ENCODE measurements around the gene HOXB9. TPM values are rescaled to one million over a fixed set of nuclear protein-coding genes. Genes with fewer than 3 reads are reported as not detected.

HOXB9 gene
- total RNA-seq, 1 donor from 2014 or later = not detected

DNA sequence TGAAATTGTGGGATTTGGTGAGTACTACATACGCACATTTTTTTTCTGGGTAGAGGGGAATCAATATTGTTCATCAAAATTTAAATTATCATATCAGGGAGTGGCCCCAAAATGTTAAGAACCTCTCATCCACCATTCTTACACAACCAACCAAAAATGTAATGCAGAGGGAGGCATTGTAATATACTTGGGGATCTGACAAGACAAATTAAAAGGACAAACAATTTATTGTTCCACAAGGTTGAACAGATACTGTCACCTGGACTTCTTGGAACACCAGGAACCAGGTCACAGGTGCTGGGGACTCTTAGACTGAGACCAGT is 14.7 kb upstream of the HOXB9 start:
- intact Hi-C loops (cut with DNase I) = no loop called here
- no peak for ATAC-seq (ENCODE audit: poor library complexity)

DNA sequence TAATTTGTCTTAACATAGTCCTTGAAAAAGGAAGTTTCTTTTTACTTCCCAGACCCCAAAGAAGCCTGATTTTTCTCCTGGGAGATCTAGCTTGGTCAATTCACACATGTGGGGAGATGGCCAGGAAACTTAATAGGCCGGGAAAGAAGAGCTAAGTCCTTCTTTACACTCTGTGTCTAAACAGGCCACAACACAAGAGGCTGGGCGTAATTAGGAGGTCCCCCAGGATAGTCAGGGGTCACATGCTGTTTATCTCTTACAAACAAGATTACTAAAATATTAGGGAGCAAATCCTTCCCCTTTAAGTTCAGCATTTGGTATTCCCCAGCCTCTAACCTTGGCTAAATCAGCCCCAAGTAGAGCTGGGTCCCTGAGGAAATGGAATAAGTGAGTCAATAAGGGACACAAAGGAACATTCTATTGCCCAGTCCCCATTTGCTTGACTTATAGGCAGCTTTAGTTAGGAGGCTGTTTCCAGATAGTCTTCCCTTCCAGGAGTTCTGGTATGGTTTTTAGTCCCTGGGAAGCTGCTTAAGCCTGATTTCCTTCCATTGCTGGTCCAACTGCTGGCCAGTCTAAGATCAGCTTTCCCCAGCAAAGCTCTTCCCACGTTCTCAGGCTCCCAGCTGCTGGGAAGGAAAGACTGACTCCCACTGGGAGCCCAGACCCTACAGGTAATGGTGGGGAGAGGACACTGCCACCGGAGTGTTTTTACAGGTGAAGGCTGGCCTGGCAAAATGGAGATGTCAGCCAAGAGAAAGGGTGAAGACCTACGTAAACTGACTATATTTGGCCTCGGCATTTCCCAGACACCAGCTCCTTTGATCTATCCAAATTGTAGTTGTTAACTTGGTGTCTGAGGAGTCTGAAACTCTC is 14.1 kb upstream of the HOXB9 start:
- DNase-seq (no peak), ATAC-seq (ENCODE audit: poor library complexity) (no peak)
- intact Hi-C loops (cut with DNase I) = no loop called here

More for the DNA sequence above, 14.7 kb upstream of the HOXB9 start:
- no peak for DNase-seq

DNA sequence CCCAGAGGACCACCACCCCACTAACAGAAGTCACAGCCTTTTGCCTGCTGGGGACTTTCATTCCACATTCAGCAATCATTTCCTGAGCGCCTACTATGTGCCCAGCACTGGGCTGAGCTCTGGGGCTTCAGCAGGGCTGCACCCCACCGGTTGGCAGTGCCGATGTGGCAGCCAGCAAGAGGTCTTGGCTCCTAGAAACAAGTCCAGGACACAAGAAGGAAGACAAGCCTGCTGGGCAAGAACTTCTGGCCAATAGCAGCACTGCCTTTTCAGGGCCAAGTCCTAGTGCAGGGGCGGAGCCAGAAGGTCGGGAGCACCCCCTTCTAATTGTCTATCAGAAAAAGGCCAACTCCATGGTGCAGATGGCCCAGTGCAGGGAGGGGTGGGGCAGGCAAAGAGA is 13.0 kb upstream of the HOXB9 start:
- no peak for DNase-seq
- intact Hi-C loops (cut with DNase I) = no loop called here
- ATAC-seq (ENCODE audit: poor library complexity) = no peak

DNA sequence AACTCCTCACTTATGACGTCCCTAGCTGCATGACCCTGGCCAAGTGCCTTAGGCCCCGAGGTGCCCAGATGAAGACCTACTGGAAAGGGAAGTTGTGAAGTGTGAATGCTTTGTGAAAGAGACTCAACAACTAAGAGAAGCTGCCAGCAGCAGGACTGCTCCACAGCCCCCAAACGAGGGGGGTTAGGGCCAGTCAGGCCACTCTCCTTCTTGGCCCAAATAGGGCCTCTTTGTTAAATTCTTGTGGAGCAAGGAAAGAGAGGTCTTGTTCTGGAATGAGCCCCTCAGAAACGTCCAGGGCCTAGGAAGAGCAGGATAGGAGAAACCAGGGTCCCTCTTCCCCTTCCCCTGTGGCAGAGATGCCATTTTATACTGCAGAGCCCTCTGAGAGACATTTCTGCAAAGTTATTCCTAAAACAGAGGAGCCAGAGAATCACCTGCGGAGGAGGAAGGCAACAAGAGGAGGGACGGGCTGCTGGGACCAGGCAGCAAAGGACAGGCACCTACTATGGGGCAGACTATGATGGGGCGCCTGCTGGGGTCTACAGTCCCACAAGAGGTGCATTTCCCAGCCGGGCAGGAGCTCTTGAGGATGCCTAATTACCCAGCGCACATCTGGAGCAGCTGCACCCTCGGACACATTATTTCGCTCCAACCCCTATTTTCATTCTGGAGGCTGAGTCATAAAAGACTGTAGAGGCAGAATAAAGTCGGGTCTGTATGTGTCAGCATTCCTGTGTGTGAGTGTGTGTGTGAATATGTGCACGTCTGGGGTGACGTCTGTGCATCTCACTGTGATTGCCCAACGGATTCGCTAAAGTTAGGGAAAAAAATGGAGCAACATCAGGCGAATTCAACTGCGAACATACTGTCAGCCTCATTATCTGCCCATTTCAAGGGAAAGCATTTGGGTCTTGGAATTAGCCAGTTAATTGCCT is 11.4 kb upstream of the HOXB9 start:
- no peak for DNase-seq
- intact Hi-C loops (cut with DNase I) = no loop called here
- ATAC-seq (ENCODE audit: poor library complexity) = no peak

DNA sequence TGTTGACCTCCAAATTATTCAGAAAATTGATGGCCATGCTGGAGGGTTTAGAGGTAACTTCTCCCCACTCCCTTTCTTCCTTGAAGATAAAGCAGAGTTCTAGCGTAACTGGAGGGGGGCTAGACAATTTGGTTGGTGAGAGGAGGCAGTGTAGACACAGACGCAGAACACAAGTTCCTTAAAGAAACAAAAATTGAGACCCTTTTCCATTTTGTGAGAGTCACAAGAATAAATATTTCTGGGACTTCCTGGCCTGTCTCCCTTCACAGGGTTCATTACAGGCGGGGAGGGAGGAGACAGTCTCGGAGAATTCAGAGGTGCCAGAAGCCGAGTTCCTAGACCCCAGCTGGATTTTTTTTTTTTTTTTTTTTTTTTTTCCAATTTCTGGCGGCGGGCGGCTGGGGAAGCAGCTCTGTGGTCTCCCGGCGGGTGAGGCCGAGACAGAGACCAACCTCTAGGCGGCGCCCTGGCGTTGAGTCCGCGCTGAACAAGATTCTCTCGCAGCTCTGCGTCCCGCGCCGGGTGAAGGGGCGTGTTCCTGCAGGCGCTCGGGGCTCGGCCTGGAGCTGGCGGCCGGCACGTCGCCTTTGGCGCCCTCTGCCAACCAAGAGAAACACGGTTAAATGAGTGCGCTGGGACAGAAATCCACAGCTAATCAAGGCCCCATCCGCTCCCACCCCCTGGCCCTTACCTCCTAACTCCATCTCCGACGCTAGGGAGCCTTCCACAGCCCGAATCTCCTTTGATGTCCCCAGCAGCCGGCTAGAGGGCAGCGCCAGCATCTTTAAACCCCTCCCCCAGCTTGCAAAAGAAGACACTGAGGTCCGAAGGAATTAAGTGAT is 10.2 kb upstream of the HOXB9 start:
- ATAC-seq (ENCODE audit: poor library complexity) (peak; percentile 65), DNase-seq (peak; percentile 76)
- intact Hi-C loops (cut with DNase I) = no loop called here

DNA sequence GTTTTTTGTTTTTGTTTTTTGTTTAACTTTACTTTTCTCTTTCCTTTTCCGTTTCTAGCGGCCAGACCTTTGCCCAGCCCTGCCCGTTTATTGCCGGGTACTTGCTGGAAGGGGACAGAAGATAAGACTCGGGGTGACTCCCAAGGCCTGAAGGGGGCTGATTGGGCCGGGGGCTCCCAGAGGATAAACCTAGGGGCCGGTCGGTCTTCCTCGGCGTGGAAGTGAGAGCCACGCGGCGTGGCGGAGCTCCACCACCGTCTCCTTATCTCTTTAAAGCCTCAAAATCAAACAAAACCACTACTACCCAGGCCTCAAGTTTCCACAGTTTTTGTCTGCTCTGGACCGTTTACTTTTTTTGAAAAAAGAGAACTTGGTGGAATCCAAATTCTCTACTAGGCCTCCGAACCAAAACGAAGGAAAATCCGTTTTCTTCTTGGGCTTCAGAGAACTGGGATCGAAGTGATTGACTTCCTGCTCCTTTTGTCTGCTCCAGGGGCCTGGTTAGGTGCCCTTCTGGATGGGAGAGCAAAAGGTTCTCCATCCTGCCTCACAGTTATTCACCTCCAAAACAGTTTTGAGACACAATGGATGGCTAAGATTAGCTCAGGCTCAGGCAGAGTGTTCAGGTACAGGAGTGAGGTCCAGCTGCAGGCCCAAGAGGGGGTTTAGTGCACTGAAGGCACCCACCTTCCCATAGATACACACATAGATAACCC is 8.5 kb upstream of the HOXB9 start:
- ATAC-seq (ENCODE audit: poor library complexity) (no peak), DNase-seq (no peak)
- intact Hi-C loops (cut with DNase I) = no loop called here

DNA sequence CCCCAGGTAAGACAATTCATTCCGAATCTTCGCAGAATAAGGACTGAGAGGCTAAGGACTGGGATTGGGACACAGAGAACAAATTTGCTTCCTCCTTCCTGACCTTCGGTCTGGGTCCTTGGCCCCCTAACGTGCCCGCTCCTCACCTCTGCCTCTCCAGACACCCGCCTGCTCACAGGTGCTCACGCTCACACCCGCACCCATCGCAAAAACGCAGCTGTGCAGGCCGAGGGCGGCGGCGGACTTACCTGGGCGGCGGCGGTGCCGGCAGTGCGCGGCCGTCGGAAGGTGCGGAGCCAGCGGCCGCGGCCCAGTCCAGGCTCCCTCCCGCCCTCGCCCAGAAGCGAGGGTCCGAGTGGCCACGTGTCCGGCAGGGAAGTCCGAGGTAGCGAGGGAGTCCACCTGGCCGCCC is 7.1 kb upstream of the HOXB9 start:
- ATAC-seq (ENCODE audit: poor library complexity) (no peak), DNase-seq (no peak)
- intact Hi-C loops (cut with DNase I) = no loop called here

DNA sequence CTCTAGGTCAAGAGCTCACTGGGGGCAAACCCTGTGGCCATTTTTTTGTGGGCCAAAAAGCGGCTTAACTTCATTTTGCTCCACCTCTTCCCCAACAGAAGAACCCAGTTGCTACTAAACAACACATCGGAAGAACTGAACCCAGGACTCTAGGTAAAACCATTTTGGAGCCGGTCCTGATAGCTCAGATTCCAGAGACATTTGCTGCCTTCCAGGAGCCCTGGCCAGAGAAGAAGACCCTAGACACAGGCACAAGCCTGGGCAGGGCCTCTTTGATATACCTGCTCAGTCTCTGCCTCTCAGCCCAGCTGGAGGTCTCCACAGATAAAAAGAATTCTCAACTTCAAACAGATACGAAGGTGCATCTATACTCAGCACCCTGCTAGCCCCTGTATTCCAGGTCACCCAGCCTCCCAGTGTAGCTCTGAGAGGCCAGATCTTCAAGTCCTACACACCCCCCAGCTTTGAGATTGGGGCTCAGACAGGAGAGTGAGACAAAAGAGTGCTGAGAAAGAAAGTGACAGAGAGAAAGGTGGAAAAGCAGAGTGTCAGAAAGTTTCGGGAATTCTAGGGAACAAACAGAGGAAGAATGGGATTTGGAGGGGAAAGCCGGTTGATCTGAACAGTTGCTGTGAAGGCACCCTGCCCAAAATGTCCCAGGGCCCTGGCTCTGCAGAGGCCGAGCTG is 6.6 kb upstream of the HOXB9 start:
- ATAC-seq (ENCODE audit: poor library complexity) (no peak), DNase-seq (no peak)
- intact Hi-C loops (cut with DNase I) = no loop called here

DNA sequence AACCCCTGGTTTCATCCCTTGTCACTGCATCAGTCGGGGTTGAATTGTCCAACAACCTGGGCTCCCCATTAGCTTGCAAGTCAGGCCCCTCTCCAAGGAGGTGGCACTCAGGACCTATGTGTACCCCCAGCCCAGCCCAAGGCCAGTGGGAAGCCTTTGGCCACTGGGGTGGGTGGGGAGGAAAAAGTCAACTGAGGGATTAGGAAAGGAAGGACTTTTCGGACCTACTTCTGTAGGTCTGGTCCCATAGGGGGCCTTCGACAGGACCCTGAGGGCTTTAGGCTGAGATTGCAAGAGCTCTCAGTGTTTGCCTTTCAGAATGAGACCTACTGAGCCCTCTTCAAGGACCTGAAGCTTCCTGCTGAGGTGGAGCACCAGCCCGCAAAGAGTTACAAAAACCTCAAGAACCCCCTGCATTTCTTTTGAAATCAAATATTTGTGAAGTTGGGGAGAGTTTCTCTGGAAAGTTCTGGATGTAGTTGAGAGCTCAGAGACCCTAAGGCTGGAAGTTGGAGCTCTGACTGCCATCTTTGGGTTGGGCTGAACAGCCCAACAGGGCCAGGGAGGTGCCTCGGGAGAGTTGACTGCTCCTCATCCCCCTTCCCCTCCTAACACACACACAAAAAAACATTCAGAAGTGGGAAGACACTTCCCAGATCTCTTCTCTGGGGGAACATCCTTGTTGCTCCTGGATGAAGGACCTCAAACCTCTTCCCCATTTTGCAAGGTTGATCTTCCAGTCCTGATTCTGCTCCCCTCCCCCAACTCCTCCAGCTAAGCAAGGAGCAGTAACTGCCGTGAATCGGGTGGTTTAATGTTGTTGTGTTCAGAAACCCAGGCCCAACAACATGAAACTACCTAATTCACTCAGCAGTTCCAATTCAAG is 5.8 kb upstream of the HOXB9 start:
- intact Hi-C loops (cut with DNase I) = no loop called here
- no peak for DNase-seq
- no peak for ATAC-seq (ENCODE audit: poor library complexity)

DNA sequence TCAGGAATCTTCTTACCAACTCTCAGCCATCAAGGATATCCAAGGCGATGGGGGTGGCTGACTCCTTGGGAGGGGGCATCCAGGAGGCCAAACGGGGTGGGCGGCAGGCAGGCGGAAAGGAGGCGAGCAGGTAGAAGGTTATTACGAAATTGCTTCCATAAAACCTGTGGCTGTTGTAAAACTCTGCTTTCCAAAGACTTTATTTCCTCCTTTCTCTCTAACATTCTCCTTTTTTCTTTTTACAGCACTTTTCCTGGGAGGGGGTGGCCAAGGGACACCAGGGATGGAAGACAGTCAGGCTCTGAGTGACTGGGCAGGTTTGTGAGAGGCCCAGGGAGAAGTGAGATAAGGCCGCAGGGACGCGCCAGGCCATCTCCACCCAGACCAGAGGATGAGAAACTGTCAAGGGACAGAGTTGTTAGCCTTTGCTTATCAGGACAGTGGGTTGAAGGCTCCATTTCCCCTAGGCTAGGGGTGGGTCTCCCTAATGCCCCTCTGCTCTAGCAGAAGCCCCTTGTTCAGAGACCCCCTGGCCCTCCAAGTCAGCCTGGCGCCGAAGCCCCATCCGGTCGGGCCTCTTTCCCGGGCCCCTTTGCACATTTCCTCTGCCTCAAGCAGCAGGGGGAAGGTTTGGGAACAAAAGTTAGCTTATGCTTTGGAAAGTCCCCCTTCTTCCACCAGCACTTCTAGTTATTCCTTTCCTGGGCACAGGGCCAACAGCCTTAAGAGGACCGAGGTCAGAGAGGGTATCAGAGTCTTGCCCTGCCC is 5.0 kb upstream of the HOXB9 start:
- ATAC-seq (ENCODE audit: poor library complexity) (no peak), DNase-seq (no peak)
- intact Hi-C loops (cut with DNase I) = no loop called here

DNA sequence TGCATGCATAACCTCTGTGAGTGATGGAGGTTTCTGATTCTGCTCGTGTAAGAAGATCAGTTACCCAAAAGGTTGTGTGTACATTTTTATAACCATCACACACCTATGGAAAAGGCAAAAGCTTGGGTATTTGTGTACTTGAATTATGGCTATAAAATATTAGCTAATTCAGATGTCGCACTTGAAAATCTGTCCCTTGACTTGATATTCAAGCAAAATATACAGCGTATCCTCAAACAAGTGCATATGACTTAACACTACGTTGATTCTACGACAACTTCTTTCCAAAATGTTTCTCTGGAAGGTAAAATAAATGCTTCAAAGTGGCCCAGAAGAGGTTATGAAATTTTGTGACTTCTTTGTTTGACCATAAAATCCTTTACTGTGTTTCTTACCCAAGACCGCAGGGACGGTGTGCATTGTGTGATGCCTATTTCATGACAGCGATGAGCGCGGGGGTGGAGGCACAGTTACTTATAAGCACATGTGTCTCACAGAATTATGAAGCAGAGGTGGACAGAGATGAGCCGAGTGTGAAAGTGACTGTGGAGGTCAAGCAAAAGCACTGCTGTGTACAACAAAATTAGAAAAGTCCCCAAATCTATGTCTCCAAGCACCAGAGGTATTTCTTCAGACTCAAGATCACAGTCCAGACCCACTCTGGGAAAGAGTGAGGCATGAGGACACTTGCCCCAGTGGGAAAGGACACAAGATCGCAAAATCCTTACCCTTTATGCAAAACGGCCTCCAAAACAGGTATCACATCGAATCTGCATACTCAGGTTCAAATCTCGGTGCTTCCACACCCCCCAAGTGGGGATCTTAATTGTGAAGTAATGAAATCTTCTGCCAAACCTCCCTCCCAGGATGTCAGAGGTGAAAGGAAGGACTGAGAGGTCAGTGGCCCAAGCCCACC is 4.1 kb upstream of the HOXB9 start:
- no peak for ATAC-seq (ENCODE audit: poor library complexity)
- intact Hi-C loops (cut with DNase I) = no loop called here

DNA sequence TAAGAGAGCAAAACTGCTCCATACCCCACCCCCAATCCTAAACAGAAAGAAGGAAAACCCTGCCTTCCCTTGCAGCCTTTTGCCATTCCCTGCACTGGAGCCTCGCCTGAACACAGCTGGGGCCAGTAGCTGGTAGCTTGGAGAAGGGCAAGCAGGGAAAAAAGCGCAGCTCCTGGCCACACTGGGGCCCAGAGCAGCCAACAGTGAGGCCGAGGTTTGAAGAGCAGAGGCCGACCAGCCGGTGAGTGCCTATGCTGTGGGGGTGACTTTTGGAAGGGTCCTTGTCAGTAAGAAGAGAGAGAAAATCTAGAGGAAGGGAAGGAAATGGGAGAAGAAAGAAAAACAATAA is 3.2 kb upstream of the HOXB9 start:
- intact Hi-C loops (cut with DNase I) = no loop called here
- no peak for ATAC-seq (ENCODE audit: poor library complexity)
- no peak for DNase-seq

More for the DNA sequence above, 4.1 kb upstream of the HOXB9 start:
- no peak for DNase-seq

DNA sequence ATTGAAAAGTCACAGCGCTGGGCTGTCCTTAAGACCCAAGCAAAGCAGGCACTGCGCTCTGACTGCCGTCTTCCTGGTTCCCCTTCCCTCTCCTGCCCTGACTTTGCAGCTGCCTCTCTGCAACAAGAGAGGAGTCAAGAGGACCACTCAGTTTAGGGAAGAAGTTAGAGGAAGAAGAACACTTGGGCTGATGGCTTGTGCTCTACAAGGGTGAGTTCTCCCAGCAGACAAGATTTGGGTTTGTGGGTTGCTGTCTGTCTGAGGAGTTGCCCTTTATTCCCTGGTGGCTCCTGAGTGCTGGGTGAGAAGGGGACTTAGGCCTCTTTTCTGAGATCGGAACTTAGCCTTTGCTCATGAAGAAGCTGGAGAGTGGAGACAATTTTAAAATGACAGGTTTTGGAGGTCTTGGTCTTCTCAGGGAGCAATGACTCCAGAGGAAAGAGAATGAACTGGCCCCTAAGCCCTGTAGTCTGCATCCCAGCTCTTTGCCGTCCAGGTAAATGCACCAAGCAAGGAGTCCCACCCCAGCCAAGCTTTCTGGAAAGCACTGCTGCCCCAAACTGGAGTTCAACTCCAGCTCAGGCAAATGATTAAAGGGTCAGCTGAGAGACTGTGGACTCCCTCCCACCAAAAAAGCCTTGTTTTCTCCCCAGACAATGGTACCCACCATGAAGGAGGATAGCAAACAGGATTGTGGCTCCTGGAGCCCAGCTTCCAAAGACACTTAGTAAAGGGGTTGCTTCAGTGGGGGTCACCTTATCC is 2.7 kb upstream of the HOXB9 start:
- ATAC-seq (ENCODE audit: poor library complexity) (no peak), DNase-seq (no peak)
- intact Hi-C loops (cut with DNase I) = no loop called here

DNA sequence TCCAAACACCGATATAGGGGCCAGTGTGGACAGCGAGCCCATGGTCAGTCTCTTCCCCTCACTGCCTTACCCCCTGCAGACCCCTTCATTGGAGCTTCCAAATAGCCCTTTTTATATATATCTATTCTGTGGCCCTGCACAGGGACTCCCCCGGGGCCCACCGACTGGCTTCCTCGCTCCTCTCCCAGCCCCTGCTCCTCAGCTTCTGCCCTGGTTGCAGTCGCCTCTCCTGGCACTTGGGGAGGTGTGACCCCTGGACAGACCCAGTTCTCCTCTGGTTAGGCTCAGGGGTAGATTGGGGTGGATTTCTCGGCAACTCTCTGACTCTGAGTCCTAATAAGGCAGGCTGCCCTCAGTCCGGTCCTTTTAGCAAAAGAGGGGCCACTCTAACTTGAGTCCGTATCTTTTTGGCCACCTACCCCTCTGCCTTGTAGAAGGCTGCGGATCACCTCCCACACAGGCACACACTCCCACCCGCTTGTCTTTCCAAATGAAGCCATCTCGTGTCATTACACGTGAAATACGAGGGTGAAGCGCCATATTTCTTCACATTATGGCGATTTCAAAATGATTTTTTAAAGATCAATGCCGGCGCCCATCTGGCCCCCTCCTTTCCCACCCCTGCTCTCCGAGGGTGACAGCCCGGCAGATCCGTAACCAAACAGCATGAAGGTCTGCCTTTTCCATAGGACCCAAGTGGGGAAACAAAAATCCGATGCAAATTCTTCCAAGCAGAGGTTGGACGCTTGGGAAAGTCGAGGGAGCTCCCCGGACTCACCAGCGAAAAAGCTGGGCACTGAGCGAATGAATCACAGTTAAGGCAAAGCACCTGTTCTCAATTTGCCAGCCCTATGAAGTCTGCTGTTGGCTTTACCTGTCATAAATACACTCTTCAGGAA is 1.7 kb upstream of the HOXB9 start:
- ATAC-seq (ENCODE audit: poor library complexity) = no peak
- intact Hi-C loops (cut with DNase I) = no loop called here
- DNase-seq = no peak
